Neural cell (in vitro differentiated cells): ENCODE results near the gene VRK1. TPM values are rescaled to one million over a fixed set of nuclear protein-coding genes. Genes with fewer than 3 reads are reported as not detected.

Experiments used
- H2AFZ ChIP-seq: fragments of 200-600, 300-800 bp; sonication (generic), shearing (Covaris generic); 2 replicates; pipeline ENCODE4 v1.6.0; 2014; ENCODE audit warnings: low read depth, mild to moderate bottlenecking, antibody characterized with exemption, low read length, moderate library complexity
- H3F3A ChIP-seq: fragments of 200-600 bp; shearing (Covaris generic); 2 replicates; pipeline ENCODE4 v1.6.1; 2016; ENCODE audit warnings: mild to moderate bottlenecking, moderate library complexity, mixed read lengths, antibody characterized with exemption, low read length; ENCODE audit not compliant: insufficient read depth, poor library complexity, severe bottlenecking
- H3K27ac ChIP-seq: fragments of 200-600, 300-800 bp; sonication (generic), shearing (Covaris generic); 2 replicates; pipeline ENCODE4 v1.5.1; 2014; ENCODE audit warnings: mild to moderate bottlenecking, low read length, moderate library complexity
- H3K27me3 ChIP-seq: fragments of 300-800, 200-600 bp; sonication (generic), shearing (Covaris generic); 2 replicates; pipeline ENCODE4 v1.6.0; 2014; ENCODE audit warnings: mild to moderate bottlenecking, low read depth, low read length, moderate library complexity; ENCODE audit not compliant: insufficient read depth
- H3K36me3 ChIP-seq: fragments of 300-800, 200-600 bp; sonication (generic), shearing (Covaris generic); 2 replicates; pipeline ENCODE4 v1.5.1; 2014; ENCODE audit warnings: mild to moderate bottlenecking, antibody characterized with exemption, low read length, moderate library complexity; ENCODE audit not compliant: insufficient read depth
- H3K4me2 ChIP-seq: fragments of 300-800, 200-600 bp; sonication (generic), shearing (Covaris generic); 2 replicates; pipeline ENCODE4 v1.6.0; 2014; ENCODE audit warnings: mild to moderate bottlenecking, low read length
- H3K4me3 ChIP-seq: fragments of 300-800, 200-600 bp; sonication (generic), shearing (Covaris generic); 2 replicates; pipeline ENCODE4 v1.5.1; 2014; ENCODE audit warnings: mild to moderate bottlenecking, low read length, moderate library complexity
- H3K79me2 ChIP-seq: fragments of 200-600 bp; shearing (Covaris generic); replicated peaks from 2 replicates; pipeline ENCODE4 v1.6.0; 2014; ENCODE audit warnings: mild to moderate bottlenecking, low read length, moderate library complexity; ENCODE audit not compliant: insufficient read depth
- H3K9ac ChIP-seq: fragments of 300-800, 200-600 bp; sonication (generic), shearing (Covaris generic); 2 replicates; pipeline ENCODE4 v1.6.1; 2016; ENCODE audit warnings: mild to moderate bottlenecking, low read length, mixed read lengths
- H3K9me2 ChIP-seq: fragments of 200-600 bp; shearing (Covaris generic); 2 replicates; pipeline ENCODE4 v1.6.1; 2016; ENCODE audit warnings: mild to moderate bottlenecking, low read length, mixed read lengths; ENCODE audit not compliant: insufficient read depth
- H3K9me3 ChIP-seq: fragments of 200-600, 300-800 bp; sonication (generic), shearing (Covaris generic); 2 replicates; pipeline ENCODE4 v1.6.1; 2016; ENCODE audit warnings: mild to moderate bottlenecking, mixed run types, low read length, moderate library complexity, mixed read lengths
- H4K20me1 ChIP-seq: fragments of 200-600 bp; shearing (Covaris generic); 2 replicates; pipeline ENCODE4 v1.6.1; 2016; ENCODE audit warnings: mild to moderate bottlenecking, mixed run types; ENCODE audit not compliant: insufficient read depth
- EP300 ChIP-seq: fragments of 450-650 bp; conservative IDR thresholded peaks from 2 replicates; pipeline ENCODE4 v1.6.1; 2014; ENCODE audit warnings: antibody characterized with exemption, mild to moderate bottlenecking, moderate library complexity; ENCODE audit not compliant: poor library complexity, severe bottlenecking
- EZH2 ChIP-seq: fragments of 200-600, 300-800 bp; shearing (Covaris generic), sonication (generic); IDR thresholded peaks from 2 replicates; pipeline ENCODE4 v1.6.1; 2014; ENCODE audit warnings: antibody characterized with exemption, low read length, borderline replicate concordance, mild to moderate bottlenecking; ENCODE audit not compliant: insufficient read depth, poor library complexity, severe bottlenecking
- MXI1 ChIP-seq: fragments of 450-650 bp; conservative IDR thresholded peaks from 2 replicates; pipeline ENCODE4 v1.6.1; 2014; ENCODE audit warnings: antibody characterized with exemption, mild to moderate bottlenecking; ENCODE audit not compliant: poor library complexity, severe bottlenecking
- POLR2AphosphoS5 ChIP-seq: IDR thresholded peaks from 2 replicates; pipeline ENCODE4 v1.6.1; 2012
- RAD21 ChIP-seq: fragments of 450-650 bp; conservative IDR thresholded peaks from 2 replicates; pipeline ENCODE4 v1.6.1; 2014; ENCODE audit warnings: antibody characterized with exemption, mild to moderate bottlenecking, moderate library complexity
- SMC3 ChIP-seq: fragments of 450-650 bp; conservative IDR thresholded peaks from 2 replicates; pipeline ENCODE4 v1.6.1; 2014; ENCODE audit warnings: antibody characterized with exemption, mild to moderate bottlenecking, moderate library complexity; ENCODE audit not compliant: poor library complexity
- TAF1 ChIP-seq: IDR thresholded peaks from 2 replicates; pipeline ENCODE4 v1.6.1; 2012; ENCODE audit warnings: low read depth
- polyA plus RNA-seq: library from polyadenylated mRNA; depleted of rRNA; stranded (reverse); fragments of >200 nt; gene quantifications from 2 replicates; pipeline ENCODE4 v1.2.3, GENCODE V29; 2014
- TF ChIP-seq, protein P1 (sequence below): IDR thresholded peaks from 2 replicates; pipeline ENCODE4 v1.6.1; 2012; ENCODE audit warnings: borderline replicate concordance
- TF ChIP-seq, protein P2 (sequence below): fragments of 450-650 bp; IDR thresholded peaks from 2 replicates; pipeline ENCODE4 v1.5.1; 2014; ENCODE audit warnings: antibody characterized with exemption, mild to moderate bottlenecking, moderate library complexity; ENCODE audit not compliant: poor library complexity, severe bottlenecking

Gene VRK1
- polyA plus RNA-seq, 1 donor from 2014 or later = 86.0 TPM

DNA sequence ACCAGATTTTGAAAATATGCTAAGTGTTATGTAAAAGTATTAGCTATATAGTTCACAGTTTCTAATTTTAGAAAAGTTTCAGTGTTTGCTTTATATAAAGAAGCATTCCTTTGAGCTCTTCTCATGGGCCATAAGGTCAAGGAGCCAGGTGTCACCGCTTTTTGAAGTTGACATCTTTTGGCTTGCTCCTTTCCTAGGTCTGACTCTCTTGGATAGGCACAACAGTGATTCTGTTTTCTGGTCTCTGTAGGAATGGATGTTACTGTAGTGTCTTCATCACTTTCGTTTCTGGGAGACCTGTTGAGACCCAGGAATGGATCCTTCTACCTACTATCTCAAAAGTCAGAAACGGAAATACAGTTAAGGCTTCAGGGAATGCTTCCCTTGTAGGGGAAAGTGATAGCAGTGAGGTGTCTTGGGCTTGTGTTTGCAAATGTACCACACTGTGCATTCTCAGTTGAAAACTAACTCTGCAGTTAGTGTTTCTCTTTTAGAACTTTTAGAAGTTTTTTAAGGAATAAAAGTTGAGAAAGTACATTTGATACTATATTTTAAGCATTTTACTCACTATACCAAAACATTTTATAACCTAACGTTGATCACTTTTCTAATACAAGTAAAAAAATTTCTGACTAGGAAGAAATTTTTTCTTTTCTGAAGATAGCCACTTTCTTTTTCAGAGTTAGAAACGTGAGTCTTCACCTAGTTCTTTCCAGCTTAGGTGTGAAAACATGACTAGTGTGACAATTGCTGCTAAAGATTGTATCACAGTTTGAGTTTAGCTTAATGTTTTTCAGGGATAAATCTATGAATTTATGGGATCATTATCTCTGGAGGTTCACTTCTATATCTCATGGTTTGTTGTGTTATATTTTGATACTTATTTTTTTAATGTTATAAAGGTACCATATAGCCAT lies 20.8 kb downstream of the VRK1 start (continued):
- no peak for TF ChIP-seq SMC3
- TF ChIP-seq RAD21 = no peak

DNA sequence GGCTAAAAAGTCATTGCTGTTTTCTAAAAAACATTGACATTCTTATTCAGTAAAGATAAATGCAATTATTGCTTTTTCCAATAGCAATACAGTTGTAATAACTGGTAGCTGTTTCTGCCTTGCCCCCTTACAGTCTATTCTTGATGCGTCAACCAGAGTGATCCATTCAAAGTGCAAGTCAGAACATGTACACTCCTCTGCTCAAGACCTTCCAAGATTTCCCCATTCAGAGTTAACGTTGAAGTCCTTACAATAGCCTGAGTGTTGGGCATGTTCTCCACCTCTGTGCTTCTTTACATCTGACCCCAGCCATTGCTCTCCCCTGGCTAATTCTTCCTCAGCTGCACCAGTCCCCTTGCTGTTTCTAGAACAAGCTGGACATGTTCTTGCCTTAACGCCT lies 24.3 kb downstream of the VRK1 start:
- Histone ChIP-seq H3K36me3 (no peaks in the 10 kb centered on the region), H4K20me1 (no peaks in the 10 kb centered on the region), H3K4me2 (no peak overlapping the region), H3F3A (no peaks in the 10 kb centered on the region), H2AFZ (no peak overlapping the region), H3K27ac (no peak overlapping the region), H3K4me3 (no peak overlapping the region), H3K79me2 (peaks cover 22% of the 10 kb centered on the region), H3K9ac (no peak overlapping the region), H3K27me3 (no peaks in the 10 kb centered on the region), H3K9me2 (no peaks in the 10 kb centered on the region), H3K9me3 (no peaks in the 10 kb centered on the region)
- TF ChIP-seq RAD21 = no peak
- TF ChIP-seq MXI1 = no peak
- TF ChIP-seq SMC3 = no peak
- TF ChIP-seq EP300 = no peak
- TF ChIP-seq, protein P1, sequence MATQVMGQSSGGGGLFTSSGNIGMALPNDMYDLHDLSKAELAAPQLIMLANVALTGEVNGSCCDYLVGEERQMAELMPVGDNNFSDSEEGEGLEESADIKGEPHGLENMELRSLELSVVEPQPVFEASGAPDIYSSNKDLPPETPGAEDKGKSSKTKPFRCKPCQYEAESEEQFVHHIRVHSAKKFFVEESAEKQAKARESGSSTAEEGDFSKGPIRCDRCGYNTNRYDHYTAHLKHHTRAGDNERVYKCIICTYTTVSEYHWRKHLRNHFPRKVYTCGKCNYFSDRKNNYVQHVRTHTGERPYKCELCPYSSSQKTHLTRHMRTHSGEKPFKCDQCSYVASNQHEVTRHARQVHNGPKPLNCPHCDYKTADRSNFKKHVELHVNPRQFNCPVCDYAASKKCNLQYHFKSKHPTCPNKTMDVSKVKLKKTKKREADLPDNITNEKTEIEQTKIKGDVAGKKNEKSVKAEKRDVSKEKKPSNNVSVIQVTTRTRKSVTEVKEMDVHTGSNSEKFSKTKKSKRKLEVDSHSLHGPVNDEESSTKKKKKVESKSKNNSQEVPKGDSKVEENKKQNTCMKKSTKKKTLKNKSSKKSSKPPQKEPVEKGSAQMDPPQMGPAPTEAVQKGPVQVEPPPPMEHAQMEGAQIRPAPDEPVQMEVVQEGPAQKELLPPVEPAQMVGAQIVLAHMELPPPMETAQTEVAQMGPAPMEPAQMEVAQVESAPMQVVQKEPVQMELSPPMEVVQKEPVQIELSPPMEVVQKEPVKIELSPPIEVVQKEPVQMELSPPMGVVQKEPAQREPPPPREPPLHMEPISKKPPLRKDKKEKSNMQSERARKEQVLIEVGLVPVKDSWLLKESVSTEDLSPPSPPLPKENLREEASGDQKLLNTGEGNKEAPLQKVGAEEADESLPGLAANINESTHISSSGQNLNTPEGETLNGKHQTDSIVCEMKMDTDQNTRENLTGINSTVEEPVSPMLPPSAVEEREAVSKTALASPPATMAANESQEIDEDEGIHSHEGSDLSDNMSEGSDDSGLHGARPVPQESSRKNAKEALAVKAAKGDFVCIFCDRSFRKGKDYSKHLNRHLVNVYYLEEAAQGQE = no peak
- TF ChIP-seq EZH2 = no peak
- TF ChIP-seq, protein P2, sequence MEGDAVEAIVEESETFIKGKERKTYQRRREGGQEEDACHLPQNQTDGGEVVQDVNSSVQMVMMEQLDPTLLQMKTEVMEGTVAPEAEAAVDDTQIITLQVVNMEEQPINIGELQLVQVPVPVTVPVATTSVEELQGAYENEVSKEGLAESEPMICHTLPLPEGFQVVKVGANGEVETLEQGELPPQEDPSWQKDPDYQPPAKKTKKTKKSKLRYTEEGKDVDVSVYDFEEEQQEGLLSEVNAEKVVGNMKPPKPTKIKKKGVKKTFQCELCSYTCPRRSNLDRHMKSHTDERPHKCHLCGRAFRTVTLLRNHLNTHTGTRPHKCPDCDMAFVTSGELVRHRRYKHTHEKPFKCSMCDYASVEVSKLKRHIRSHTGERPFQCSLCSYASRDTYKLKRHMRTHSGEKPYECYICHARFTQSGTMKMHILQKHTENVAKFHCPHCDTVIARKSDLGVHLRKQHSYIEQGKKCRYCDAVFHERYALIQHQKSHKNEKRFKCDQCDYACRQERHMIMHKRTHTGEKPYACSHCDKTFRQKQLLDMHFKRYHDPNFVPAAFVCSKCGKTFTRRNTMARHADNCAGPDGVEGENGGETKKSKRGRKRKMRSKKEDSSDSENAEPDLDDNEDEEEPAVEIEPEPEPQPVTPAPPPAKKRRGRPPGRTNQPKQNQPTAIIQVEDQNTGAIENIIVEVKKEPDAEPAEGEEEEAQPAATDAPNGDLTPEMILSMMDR = no peak
- no peak for TF ChIP-seq TAF1
- no peak for TF ChIP-seq POLR2AphosphoS5

- no peak overlapping the region for H3K27ac ChIP-seq
- H3F3A ChIP-seq = no peaks in the 10 kb centered on the region
- no peak overlapping the region for H3K4me3 ChIP-seq
- H3K36me3 ChIP-seq = no peaks in the 10 kb centered on the region
- no peaks in the 10 kb centered on the region for H3K9me3 ChIP-seq
- no peak overlapping the region for H2AFZ ChIP-seq
- TF ChIP-seq RAD21 (no peak), POLR2AphosphoS5 (no peak), EZH2 (no peak), EP300 (no peak), SMC3 (no peak), TAF1 (no peak)
- H3K27me3 ChIP-seq = no peaks in the 10 kb centered on the region
- no peak overlapping the region for H3K4me2 ChIP-seq
- peaks cover 20% of the 10 kb centered on the region for H3K79me2 ChIP-seq
- H3K9me2 ChIP-seq = no peaks in the 10 kb centered on the region
- H4K20me1 ChIP-seq = no peaks in the 10 kb centered on the region
- no peak overlapping the region for H3K9ac ChIP-seq
Observed at GRCh38 chr14:96823652-96824051, 26.5 kb downstream of the VRK1 start.
